GM18526 (cell line): ENCODE measurements around the gene RFTN2.

ENCODE experiments used
- POLR2A ChIP-seq: IDR thresholded peaks from 3 replicates; pipeline ENCODE4 v1.6.1; 2011; ENCODE audit not compliant: insufficient read length; ENCODE audit errors: extremely low read depth

Gene RFTN2

DNA sequence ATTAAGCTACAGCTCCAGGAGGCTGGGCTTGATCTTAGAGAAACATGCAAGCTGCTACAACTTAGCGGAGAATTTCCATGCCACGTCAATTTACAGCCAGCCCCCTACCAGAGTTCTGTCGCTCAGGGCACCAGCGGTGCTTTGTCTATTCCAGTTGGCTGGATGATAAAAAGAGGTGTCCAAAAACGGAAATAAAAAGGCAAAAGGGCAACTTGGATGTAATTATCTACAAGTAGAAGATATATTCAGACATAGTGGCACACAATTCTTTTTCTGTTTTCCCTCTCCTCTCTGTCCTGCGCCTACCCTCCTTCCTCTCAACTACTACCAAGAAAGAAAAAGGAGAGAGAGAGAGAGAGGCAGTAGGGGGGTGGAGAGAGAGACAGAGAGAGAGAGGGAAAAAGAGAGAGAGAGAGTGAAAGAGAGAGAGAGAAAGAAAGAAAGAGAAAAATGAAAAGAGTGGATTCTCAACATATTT, 363 bp upstream of the RFTN2 start:
- no peak for TF ChIP-seq POLR2A

DNA sequence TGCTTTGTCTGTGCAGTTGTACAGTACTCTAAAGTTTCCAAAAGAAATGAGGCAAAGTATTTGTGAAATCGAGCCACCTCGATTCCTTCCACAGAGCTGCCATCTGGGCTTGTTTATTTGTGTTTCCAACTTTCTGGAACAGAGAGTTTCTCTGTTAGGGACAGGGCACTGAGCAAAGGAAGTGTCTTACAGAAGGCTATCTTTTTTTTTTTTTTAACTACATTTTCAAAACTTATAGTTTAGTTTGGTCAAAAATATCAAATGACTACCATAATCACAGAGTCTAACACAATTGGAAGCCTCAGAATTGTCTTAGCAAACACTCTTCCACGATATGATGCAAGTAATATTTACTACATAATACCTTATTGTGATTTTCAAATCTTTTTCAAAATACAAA, 796 bp downstream of the RFTN2 start:
- TF ChIP-seq POLR2A, result no peak

DNA sequence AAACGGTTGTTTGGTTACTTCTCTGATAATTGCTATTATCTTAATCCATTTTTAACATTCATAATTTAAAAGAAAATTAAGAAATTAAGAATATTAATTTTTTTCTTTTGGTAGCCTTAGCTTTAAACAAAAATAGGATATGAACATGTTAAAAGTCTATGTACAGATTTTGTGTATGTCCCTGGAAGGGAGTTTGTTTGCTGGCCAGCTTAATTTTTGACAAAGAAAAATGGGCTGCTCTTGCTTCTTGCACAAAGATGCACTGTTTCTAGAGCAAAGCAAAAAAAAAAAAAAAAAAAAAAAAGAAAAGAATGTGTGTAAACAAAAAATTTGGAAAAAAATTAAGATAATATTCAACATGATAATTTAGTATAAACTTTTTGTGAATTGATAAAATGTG, 1.3 kb downstream of the RFTN2 start:
- TF ChIP-seq POLR2A, result no peak

DNA sequence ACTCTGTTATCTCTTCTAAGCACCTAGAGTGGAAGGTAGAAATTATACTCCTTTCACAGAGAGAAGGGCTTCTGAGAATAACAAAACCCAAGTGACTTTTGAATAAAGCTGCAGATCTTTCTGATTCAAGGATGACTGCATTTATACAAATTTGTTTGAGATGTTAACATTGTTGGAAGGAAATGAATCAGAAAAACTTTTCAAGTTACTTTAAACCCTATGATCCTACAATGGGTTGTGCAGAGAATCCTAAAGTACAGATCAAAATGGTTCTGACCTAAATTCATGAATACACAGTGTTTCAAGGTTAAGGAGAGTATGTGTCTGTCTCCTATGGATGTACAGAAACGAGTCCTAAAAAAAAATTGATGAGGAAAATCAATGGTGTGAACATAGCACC, 1.8 kb downstream of the RFTN2 start:
- TF ChIP-seq POLR2A, result no peak

DNA sequence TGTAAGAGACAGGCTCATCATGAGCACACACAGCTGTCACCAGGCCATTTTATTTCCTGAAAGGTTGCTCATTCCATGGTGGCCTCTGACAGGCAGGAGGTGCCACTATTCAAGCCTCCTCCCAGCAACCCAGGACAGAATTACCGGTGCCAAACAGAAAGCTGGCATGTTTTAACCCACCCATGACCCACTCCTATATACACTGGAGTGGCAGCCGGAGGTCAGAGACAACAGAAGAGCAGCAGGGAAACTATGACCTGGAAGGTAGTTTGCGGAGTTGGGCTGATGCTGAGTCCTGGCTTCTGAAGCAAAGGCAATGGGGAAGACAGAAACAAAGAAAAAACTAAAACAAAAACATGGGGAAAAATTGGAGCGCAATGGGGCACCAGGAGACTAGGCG, 2.3 kb downstream of the RFTN2 start:
- TF ChIP-seq POLR2A, result no peak

DNA sequence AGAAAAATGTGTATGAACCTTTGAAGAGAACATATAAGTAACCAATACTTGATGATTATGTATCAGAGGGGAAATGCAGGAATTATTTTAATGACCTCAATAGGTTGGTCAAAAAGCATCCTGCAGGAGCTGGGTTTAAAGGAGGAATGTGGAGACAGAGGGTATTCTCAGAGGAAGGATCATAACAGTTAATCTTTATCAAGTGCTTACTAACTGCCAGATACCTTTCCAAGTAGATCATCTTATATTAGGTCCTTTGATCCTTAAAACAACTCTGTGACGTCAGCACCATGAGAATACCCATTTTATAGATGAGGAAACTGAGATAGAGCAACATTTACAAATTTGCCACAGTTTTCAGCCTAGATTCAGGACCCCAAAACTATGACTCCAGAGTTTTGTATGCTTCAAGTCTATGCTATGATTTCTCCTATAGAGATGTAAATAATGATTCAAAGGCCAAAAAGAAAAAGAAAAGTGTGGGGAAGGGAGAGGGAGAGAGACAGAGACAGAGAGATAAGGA, 3.0 kb downstream of the RFTN2 start:
- TF ChIP-seq POLR2A, result no peak

DNA sequence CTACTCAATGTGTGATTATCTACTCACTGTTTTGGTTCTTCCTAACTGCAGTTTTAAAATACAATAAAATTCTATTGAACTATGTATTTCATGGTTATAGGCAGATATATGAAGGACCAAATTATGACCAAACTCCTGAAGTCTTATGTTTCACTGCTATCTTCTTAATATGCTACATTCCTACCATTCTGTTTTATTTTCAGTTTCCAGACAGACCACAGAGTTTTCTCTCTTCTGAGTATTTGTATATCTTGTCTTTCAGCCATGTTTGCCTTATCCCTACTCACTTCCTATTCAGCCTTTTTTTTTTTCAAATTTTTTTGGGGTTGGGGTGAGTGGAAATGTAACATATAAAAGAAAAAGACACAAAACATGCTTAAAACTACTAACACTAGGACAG, 6.3 kb downstream of the RFTN2 start:
- TF ChIP-seq POLR2A, result no peak

DNA sequence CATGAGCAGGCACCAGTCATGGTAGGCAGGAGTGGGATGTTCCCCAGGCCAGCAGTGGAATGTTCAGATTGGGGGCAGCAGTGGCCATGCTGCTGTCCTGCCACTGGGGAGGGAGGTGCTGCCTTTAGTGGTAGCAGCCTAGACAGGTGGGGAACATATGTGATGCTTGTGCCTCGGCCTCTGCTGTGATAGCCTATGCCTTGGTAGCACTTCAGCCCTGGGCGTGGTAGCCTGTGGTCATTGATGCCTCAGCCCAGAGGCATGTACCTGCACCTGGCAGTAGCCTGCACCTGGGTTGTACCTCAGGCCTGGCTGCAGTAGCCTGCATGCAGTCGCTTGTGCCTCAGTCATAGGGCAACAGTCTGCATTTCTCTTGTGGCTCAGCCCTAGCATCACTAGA, 7.1 kb downstream of the RFTN2 start:
- no peak for TF ChIP-seq POLR2A

DNA sequence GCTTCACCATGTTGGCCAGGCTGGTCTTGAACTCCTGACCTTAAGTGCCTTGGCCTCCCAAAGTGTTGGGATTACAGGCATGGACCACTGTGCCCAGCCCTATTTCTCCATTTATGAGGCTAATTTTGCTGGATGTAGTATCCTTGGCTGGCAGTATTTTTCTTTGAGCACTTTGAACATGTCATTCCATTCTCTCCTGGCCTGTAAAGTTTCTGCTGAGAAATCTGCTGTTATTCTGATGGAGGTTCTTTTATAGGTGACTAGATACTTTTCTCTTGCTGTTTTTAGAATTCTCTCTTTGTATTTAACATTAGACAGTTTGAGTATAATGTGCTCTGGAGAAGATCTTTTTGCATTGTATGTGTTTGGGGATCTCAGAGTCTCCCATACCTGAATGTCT, 9.1 kb downstream of the RFTN2 start:
- TF ChIP-seq POLR2A, result no peak

DNA sequence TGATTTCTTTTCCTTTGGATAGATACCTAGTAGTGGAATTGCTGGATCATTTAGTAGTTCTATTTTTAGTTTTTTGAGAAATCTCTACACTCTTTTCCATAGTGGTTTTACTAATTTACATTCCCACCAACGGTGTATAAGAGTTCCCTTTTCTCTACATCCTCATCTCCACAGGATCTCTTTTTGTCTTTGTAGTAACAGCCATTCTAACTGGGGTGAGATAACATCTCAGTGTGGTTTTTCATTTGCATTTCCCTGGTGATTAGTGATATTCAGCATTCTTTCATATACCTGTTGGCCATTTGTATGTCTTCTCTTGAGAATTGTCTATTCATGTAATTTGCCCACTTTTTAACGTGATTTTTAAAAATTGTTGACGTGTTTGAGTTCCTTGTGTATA, 13.8 kb downstream of the RFTN2 start:
- TF ChIP-seq POLR2A, result no peak

DNA sequence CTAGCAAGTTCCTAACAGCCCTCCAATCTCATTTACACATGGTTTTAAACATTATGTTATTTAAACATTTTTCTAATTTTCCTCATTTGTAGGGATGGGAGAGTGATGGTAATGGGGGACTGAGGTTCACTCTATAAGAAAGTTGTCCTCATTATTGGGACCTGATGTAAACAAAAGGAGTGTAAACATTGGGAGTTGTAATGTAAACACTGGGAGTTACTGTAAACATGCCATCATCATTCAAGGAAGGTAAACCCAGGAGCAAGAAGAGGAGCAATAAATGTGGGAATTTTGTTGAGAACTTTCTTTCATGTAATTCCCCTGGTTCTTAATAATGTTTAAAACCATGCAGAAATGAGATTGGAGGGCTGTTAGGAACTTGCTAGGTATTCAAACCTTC, 17.8 kb downstream of the RFTN2 start:
- no peak for TF ChIP-seq POLR2A

DNA sequence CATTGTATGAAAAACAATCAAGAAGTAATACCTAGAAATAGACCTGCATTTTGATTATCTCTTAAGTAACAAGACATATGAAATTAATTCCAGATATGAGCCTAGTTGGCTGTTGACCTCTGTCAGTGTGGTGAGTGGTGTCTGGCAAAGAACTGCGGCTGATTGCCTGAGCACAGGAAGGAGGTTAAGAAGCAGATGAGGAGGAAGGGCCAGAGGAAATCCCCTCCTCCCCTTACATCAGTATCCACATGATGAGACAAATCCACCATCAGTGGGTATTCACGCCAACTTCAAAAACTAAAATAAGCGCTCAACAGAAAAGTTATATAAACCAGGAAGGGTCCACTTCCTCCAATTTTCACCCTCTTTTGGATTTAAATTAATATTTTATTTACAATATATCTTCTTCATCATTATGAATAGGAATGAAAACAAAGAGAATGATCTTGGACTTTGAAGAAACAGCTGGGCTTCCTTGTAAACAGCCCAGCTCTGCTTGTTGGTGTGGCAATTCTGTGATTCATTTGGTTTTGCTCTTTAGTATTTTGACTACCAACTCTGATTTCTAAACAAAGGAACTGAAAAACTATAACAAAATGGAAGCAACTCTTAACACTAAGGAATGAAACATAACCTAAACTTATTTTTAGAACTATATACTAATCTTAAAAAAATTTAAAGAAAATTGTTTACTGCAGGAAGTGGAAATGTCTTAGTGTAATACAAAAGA, 27.3 kb downstream of the RFTN2 start:
- TF ChIP-seq POLR2A, result no peak

DNA sequence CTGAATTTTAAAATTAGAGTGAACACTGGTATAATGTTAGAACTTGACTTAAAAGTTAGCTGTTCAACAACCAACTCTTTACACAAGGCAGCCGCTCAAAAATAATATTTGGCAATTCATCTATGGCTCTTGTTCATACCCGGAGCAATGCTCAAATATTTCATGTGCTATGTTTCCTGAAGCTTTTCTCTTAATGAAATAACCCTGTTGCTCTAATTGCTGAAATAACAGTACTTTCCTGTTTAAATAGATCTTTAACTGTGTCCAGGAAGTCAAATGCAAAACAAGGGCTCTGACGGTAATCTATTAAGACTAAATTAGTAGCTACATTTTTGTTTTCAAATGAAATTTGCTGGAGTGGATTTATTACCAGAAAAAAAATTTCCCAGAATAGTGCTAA, 33.7 kb downstream of the RFTN2 start:
- TF ChIP-seq POLR2A, result no peak

DNA sequence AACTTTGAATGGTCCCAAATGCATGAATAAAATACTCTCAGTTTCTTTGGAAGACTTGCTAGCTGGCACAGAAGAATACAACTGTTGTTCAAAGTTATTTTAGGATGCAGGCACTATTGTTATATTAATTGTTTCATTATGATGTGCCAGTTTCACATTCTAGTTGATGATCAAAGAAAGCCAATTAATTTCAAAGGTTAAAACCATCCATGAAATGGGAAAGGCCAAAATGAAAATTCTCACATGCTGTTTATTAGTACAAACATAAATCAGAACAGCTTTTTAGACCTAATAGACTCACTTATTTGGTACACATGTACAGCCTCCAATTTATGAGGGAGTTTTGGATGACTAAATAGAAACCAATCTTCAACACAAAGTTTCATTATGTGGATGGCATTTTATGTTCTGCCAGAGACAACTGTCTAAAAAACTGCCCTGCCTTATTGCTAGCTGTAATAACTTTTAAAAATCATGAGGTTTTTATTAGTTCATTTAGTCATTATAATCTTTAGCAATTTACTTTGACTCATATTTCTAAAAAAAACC, 42.2 kb downstream of the RFTN2 start:
- no peak for TF ChIP-seq POLR2A

DNA sequence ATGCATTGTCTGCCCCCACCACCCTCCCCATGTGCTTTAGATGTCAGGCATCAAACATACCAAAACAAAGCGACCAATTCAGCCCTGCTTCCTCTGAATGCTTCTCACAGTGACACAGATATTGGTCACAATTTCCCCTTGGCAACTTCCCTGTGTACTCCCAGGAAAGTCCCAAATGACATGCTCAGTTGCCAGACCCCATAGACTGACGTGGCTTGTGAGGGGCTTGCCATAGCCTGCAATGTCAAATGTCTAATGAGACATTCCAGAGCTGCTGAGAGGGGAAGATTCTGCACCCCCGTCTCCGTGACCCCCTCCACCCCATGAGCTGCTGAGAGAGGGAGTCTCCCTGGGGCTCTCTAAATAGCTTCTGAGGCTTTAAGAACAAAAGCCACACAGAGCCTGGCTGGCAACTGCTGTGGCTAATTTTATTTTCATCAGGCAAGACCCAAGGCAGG, 47.3 kb downstream of the RFTN2 start:
- no peak for TF ChIP-seq POLR2A

DNA sequence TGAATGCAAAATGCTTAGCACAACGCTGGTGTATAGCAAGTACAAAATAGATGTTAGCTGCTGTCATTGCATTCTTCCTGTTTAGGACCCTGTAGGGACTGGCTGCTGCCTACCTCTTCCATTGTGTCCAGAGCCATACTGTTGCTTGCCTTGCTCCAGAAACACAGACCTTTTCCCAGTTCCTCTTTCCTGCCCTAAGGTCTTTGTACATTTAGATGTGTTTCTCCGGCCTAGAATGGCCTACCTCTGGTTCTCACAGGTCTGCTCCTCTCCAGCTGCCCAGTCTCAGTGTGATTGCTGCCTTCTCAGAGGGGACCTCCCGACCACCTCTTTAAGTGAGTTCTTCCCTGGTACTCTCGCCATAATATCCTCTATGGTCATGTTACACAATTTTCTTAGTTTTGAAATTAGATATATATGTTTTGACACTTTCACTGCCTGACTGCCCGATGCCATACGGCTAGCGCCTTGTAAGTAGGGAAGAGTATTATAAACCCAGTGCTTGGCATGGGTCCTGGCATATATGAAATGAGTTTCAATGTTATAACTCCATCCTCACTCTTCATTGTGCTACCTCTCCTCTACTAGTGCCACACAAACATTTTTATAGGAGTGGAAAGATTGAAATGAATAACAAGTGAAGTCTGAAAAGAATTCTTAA, 48.3 kb downstream of the RFTN2 start:
- TF ChIP-seq POLR2A, result no peak
